ENCODE data around the gene SPINK9.

Gene SPINK9

DNA sequence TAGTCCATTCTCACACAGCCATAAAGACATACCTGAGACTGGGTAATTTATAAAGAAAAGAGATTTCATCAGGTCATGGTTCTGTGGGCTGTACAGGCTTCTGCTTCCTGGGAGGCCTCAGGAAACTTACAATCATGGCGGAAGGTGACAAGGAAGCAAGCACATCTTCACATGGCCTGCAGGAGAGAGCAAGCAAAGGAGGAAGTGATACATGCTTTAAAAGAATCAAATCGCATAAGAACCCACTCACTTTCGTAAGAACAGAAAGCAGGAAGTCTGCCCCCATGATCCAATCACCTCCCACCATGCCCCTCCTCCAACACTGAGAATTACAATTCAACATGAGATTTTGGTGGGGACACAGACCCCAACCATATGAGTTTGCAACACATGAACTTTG, 43.3 kb downstream of the SPINK9 start:
- no peaks in the 10 kb centered on the region for H4K20me1 ChIP-seq (ENCODE audit: insufficient read depth)

DNA sequence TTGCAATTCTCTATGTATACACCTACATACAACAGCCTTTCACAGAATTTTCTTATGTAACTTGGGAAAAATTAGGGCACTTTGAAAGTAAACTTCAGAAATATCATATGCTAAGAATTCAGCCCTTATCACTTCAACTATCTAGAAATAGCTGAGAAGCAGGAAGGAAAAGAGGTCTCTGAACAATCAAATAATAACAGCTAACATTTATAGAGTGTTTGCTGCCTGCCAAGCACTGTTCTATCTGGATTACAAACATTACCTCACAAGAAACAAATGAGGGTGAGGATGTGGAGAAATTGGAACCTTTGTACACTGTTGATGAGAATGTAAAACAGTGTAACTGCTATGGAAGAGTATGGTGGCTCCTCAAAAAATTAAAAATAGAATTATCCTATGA, 44.0 kb downstream of the SPINK9 start:
- Histone ChIP-seq H3K36me3 (ENCODE audit: insufficient read depth) (no peaks in the 10 kb centered on the region), H2AFZ (ENCODE audit: low read depth) (no peak overlapping the region), H3K9ac (no peak overlapping the region), H3K4me1 (ENCODE audit: low read depth, poor library complexity, severe bottlenecking) (peaks cover 9% of the 10 kb centered on the region), H4K20me1 (ENCODE audit: insufficient read depth) (no peaks in the 10 kb centered on the region), H3K4me2 (no peak overlapping the region), H3K4me3 (IDR thresholded peaks at IDR 0.05; ENCODE audit: insufficient read depth, low read depth, low read length) (no peak overlapping the region), H3K79me2 (ENCODE audit: insufficient read depth, low read depth) (peaks cover 3% of the 10 kb centered on the region), H3K27ac (no peak overlapping the region), H3K27me3 (ENCODE audit: insufficient read depth, low read depth) (no peaks in the 10 kb centered on the region)
- TF ChIP-seq, protein P1, sequence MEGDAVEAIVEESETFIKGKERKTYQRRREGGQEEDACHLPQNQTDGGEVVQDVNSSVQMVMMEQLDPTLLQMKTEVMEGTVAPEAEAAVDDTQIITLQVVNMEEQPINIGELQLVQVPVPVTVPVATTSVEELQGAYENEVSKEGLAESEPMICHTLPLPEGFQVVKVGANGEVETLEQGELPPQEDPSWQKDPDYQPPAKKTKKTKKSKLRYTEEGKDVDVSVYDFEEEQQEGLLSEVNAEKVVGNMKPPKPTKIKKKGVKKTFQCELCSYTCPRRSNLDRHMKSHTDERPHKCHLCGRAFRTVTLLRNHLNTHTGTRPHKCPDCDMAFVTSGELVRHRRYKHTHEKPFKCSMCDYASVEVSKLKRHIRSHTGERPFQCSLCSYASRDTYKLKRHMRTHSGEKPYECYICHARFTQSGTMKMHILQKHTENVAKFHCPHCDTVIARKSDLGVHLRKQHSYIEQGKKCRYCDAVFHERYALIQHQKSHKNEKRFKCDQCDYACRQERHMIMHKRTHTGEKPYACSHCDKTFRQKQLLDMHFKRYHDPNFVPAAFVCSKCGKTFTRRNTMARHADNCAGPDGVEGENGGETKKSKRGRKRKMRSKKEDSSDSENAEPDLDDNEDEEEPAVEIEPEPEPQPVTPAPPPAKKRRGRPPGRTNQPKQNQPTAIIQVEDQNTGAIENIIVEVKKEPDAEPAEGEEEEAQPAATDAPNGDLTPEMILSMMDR (conservative IDR thresholded peaks at IDR 0.05; ENCODE audit: low read depth, low read length) = no peak

More for the DNA sequence above, 43.3 kb downstream of the SPINK9 start:
- no peak overlapping the region for H3K4me3 ChIP-seq (IDR thresholded peaks at IDR 0.05; ENCODE audit: insufficient read depth, low read depth, low read length)
- H3K79me2 ChIP-seq (ENCODE audit: insufficient read depth, low read depth) = no peaks in the 10 kb centered on the region
- H3K27ac ChIP-seq = no peak overlapping the region
- no peaks in the 10 kb centered on the region for H3K36me3 ChIP-seq (ENCODE audit: insufficient read depth)
- H3K4me1 ChIP-seq (ENCODE audit: low read depth, poor library complexity, severe bottlenecking) = peaks cover 9% of the 10 kb centered on the region
- H3K27me3 ChIP-seq (ENCODE audit: insufficient read depth, low read depth) = no peaks in the 10 kb centered on the region
- H3K9ac ChIP-seq = no peak overlapping the region
- H2AFZ ChIP-seq (ENCODE audit: low read depth) = no peak overlapping the region
- no peak overlapping the region for H3K4me2 ChIP-seq
- TF ChIP-seq, protein P1 (conservative IDR thresholded peaks at IDR 0.05; ENCODE audit: low read depth, low read length) = no peak

DNA sequence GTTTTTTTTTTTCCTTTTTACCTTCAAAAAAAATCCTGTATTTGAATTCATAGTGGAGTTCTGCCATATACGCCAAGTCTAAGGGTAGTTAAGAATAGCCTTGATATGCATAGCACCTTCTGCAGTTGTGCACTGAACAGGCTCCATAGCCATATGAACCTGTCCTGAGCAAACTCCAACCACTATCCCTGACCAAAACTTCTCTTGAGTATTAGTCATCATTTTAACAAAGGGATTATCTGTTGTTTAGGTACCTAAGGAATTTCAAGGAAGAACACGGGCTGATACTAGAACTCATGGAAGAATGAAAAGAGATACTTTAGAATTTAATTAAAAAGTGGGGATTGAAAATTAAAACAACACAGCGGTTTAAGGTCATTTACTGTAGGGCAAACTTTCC, 46.5 kb downstream of the SPINK9 start:
- Histone ChIP-seq H3K27ac (no peak overlapping the region), H3K27me3 (ENCODE audit: insufficient read depth, low read depth) (no peaks in the 10 kb centered on the region), H4K20me1 (ENCODE audit: insufficient read depth) (no peaks in the 10 kb centered on the region), H3K4me3 (IDR thresholded peaks at IDR 0.05; ENCODE audit: insufficient read depth, low read depth, low read length) (no peak overlapping the region), H2AFZ (ENCODE audit: low read depth) (no peak overlapping the region), H3K79me2 (ENCODE audit: insufficient read depth, low read depth) (peaks cover 29% of the 10 kb centered on the region), H3K36me3 (ENCODE audit: insufficient read depth) (no peaks in the 10 kb centered on the region), H3K9ac (no peak overlapping the region), H3K4me1 (ENCODE audit: low read depth, poor library complexity, severe bottlenecking) (peaks cover 16% of the 10 kb centered on the region), H3K4me2 (no peak overlapping the region)
- TF ChIP-seq, protein P1 (conservative IDR thresholded peaks at IDR 0.05; ENCODE audit: low read depth, low read length) = no peak

DNA sequence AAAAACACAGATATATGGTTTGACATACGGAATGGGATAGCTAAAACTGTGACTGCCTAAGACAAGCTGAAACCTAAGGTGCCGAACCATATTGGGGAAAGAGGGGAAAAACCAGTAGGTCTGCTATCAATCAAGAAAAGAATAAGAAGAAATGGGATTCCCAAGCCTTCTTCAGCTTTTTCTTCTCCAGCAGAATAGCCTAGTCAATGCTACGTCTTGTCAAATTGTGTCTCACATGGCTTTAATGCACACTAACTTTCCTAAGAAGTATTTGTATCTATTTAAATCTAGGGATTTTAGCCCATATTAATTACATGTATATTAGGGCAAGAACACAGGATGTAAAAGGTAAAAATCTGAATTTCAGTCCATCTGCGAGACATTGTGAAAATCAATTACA, 47.6 kb downstream of the SPINK9 start:
- H3K4me2 ChIP-seq = peak overlapping the region; percentile 49
- H3K36me3 ChIP-seq (ENCODE audit: insufficient read depth) = no peaks in the 10 kb centered on the region
- peak overlapping the region; percentile 55 for H3K27ac ChIP-seq
- H3K4me3 ChIP-seq (IDR thresholded peaks at IDR 0.05; ENCODE audit: insufficient read depth, low read depth, low read length) = peak overlapping the region; percentile 57
- TF ChIP-seq, protein P1 (conservative IDR thresholded peaks at IDR 0.05; ENCODE audit: low read depth, low read length) = no peak
- peak overlapping the region; percentile 76 for H3K9ac ChIP-seq
- H4K20me1 ChIP-seq (ENCODE audit: insufficient read depth) = no peaks in the 10 kb centered on the region
- H2AFZ ChIP-seq (ENCODE audit: low read depth) = peak overlapping the region; percentile 75
- peaks cover 16% of the 10 kb centered on the region for H3K4me1 ChIP-seq (ENCODE audit: low read depth, poor library complexity, severe bottlenecking)
- peaks cover 30% of the 10 kb centered on the region for H3K79me2 ChIP-seq (ENCODE audit: insufficient read depth, low read depth)
- no peaks in the 10 kb centered on the region for H3K27me3 ChIP-seq (ENCODE audit: insufficient read depth, low read depth)
